Kidney capillary endothelial cell (primary cell): ENCODE data around the gene DDX20.
A peak's percentile ranks its signal among the peaks of the same experiment; 100 is the strongest.

ENCODE experiments used
- DNase-seq: peaks from one replicate; pipeline ENCODE4 v3.0.0-alpha.2; 2018; ENCODE audit warnings: low spot score

Gene DDX20, protein sequence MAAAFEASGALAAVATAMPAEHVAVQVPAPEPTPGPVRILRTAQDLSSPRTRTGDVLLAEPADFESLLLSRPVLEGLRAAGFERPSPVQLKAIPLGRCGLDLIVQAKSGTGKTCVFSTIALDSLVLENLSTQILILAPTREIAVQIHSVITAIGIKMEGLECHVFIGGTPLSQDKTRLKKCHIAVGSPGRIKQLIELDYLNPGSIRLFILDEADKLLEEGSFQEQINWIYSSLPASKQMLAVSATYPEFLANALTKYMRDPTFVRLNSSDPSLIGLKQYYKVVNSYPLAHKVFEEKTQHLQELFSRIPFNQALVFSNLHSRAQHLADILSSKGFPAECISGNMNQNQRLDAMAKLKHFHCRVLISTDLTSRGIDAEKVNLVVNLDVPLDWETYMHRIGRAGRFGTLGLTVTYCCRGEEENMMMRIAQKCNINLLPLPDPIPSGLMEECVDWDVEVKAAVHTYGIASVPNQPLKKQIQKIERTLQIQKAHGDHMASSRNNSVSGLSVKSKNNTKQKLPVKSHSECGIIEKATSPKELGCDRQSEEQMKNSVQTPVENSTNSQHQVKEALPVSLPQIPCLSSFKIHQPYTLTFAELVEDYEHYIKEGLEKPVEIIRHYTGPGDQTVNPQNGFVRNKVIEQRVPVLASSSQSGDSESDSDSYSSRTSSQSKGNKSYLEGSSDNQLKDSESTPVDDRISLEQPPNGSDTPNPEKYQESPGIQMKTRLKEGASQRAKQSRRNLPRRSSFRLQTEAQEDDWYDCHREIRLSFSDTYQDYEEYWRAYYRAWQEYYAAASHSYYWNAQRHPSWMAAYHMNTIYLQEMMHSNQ

DNA sequence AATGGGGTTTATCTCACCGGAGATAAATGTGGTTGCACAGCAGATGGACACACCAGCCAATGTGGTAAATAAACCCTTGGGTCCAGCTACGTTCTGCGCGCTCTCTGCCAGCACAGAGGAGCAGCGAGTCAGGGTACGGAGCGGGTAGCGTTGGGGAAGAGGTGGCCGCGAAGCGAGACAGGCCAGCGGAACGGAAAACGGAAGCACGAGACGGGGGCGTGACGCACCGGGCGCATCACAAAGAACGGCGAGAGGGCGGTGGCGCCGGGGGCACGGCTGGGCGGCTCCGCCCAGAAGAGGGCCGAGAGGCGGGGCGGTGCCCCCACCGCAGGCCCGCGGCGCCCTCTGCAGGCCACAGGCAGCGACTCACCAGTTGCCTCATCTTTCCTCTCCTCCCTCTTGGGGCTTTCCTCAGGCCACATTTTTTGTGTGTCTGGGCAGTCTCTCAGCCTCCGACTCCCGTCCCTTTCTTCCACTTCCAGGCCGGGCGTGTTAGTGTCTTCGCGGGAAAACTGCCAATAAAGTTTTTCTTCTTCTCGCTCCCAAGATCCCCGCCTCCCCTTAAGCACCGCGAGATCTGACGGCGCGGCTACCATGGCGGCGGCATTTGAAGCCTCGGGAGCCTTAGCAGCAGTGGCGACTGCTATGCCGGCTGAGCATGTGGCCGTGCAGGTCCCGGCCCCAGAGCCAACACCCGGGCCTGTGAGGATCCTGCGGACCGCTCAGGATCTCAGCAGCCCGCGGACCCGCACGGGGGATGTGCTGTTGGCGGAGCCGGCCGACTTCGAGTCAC lies at the start of gene DDX20:
DDX20 (plus strand) TSS at position 571 of the 793 bp plus-strand sequence; CDS start at position 595, 24 bp downstream.
- DNase-seq: peak; percentile 92

DNA sequence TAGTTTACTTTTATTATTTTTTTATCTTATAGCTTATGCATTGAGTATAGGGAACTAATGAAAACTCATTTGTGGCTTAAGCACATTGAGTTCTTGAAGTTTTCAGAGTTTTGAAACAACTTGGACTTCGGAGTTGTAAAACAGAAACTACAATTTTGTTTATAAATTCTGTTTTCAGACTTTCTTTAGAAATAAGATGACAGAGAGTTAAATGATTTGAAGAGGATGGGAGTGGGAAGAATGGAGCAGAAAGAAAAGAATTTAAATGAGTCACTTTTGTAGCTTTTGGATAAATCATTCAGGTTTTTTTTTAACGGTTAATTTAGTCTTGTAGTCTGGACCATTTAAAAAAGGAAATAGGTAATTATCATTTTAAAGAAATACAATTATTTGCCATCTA lies 48.8 kb upstream of the DDX20 start:
- no peak for DNase-seq

DNA sequence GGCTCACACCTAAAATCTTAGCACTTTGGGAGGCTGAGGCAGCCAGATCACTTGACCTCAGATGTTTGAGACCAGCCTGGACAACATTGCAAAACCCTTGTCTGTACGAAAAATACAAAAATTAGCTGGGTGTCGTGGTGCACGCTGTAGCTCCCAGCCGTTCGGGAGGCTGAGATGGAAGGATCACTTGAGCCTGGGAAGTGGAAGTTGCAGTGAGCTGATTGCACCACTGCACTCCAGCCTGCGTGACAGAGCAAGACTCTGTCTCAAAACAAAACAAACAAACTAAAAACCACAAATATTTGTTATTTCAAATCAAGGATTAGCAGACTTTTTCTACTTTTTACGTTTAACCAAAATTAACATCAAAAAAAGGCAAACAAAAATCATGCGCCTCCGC lies 47.8 kb upstream of the DDX20 start:
- DNase-seq: no peak

DNA sequence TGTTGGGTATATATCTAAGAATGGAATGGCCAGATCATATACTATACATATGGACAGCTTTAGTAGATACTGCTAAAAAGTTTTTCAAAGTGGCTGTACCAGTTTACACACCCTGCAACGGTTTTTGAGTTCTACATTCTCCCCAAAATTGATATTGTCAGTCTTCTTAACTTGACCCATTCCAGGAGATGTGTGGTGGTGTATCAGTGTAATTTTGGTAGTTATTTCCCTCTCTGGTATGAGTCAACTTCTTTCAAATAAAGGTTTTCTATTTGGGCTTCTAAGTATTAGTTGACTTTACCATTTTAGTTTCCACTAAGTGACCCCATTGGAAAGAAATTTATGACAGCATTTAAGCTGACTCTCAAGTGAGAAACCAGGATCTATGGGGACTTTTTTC lies 45.7 kb upstream of the DDX20 start:
- DNase-seq: no peak

DNA sequence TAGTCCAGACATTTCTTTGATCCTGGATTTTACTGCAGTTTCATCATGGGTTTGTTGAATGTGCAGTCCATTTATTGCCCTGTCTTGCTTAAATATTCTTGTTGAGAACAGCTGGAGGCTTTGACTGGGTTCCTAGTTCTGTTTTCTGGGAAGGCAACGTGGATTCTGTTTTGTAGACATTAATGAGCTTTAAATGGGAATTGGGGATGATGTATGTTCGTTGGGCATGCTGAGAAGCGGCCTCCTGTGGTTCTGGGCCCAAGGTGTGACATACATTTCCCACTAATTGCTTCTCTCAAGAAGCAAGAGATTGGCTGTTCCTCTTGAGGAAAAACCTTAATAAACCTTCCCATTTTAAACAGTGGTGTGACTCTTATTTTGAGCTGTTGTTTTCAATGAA lies 39.4 kb upstream of the DDX20 start:
- DNase-seq: no peak

DNA sequence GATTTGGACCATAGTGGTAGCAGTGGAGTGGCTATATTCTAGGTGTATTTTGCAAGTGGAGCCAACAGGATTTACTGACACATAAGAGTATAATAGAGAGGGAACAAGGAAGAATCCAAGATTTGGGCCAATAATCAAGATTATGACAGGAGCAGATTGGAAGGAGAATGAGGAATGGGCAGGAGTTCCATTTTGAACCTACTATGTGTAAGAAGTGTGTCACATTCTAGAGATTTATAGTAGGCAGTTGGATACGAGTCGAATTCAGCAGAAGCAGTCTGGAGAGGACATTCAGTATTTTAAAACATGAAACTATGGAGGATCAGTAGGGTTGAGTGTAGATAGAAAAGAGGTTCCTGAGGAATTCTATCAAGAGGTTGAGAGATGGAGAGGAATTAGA lies 38.3 kb upstream of the DDX20 start:
- no peak for DNase-seq

DNA sequence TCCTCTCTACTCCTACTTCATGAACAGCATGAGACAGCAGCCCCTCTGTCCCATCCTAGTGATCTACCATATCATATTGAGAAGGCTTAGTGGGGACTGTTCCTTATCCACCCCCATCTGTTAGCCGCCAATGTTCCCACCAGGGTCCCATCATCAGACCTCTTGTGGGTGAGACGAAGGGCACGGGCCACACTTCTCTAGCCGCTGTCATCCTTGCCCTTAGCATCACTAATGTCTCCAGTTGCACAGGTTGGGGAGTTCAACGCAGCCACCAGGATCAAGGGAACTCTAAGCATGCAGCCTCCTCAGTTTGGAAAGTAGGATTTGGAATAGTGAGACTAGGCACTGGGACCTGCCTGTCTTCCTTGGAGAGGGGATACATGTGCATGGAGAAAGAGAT lies 36.6 kb upstream of the DDX20 start:
- DNase-seq: no peak

DNA sequence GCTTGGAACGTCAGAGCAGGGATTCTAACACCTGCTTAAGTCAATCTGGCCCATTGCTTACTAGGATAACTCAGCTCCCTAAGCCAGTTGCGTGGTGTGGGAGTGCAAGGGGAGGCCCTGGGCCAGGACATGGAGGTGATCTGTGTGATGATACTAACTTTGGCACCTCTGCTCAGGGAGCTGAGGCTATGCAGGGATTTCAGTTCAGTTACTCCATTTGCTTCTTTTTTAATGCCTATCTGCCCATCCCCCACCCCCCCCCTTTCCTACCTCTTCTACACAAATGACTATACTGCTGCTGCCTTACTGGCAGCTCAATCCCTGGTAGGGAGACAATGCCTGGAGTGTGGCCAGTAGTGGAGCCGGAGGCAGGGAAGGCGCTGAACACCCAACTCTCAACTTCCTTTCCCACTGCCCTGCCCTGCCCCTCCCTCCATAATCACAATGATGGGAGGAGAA lies 36.0 kb upstream of the DDX20 start:
- DNase-seq: peak; percentile 80

DNA sequence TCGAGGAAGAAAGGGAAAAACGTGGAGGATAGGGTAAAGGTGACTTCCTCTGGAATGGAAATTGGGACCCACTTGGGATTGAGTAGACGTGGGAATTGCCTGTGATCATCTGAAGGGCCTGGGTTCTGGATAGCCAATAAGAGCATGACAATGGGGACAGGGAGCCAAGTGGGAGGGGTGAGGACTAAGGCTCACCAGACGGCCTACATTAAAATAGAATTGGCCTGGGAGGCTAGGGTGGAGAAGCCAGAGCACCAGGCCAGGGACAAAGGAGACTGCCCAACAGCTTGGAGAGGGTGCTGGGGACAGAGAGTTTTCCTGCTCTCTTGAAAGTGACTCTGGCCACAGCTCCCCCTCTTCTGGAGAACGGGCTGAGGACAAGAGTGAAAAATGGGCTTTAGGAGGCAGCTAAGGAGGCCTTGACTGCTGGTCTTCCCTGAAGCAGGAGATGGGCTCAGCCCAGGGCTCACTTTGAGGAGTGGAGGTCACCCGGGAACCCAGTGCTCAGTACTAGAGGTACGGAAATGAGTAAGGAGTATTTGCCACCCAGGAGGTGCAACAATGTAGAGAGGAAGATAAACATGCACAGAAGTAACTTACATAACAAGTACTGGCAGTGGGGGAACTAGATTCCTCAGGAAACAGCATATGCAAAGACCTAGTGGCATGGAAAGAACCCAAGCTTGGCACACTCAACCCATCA lies 35.3 kb upstream of the DDX20 start:
- DNase-seq: no peak

DNA sequence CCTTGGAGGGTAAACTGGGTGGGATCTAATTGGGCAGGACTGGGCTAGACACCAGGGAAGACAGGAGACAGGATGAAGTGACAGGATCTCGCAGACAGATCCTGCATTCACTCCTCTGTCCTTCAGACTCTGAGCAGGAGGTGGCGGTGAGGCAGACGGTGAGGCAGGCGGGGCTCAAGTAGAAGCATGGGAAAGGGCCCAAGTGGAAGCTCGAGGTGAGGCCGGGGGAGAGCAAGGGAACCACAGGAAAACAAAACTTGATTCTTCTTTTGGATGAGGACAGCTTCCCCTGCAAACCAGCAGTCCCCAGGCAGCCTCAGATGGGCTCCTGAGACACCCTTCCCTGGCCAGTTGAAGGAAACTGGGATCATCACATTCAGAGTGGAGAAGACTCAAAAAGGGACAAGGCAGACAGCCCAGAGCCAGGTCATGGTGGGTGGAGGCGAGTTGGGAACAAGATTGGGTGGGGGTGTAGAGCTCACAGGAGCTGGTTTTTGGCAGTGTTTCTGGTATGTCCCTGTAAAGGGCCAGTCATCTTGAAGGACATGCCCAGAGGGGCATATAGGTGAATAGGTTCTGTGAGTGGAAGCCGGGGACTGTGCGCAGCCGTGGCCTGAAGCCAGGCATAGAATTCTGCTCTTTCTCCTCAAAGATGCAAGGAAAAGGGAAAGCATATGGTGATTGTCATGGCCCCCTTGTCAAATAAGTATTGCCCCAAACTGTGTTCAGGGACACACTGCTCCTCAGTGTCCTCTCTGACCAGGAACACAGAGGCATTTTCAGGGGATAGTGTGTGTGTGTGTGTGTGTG lies 34.5 kb upstream of the DDX20 start:
- DNase-seq: no peak

DNA sequence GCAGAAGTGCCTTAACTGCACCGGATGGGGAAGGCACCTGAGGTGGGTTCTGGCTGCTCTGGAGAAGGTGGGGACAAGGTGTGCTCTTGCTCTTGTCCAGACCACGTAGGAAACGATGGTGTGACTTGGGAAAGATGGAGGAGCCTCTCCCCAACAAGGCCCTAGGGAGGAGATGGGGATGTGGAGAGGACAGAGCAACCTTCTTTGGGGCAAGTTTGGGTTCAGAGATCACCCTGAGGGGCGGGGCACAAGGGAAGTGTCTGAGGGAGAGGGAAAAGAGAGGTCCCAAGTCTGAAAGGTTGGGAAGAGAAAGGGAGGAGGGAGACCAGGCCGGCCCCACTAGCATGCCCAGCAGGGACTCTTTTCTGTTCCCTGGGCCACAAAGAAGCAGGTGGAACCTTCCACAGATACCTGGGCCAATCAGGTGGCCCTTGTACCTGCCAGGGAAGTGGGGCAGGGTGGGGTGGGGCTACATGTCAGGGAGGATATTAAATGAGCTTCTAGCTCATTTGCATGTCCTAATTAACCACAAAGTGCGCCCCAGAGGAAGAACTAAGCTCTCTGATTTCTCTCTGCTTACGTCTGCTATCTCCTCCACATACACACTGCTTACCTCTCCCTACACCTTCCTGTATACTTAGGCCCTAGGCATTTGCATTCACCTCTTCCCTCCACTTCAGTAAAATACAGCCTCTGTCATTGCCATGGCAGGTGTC lies 32.5 kb upstream of the DDX20 start:
- no peak for DNase-seq

DNA sequence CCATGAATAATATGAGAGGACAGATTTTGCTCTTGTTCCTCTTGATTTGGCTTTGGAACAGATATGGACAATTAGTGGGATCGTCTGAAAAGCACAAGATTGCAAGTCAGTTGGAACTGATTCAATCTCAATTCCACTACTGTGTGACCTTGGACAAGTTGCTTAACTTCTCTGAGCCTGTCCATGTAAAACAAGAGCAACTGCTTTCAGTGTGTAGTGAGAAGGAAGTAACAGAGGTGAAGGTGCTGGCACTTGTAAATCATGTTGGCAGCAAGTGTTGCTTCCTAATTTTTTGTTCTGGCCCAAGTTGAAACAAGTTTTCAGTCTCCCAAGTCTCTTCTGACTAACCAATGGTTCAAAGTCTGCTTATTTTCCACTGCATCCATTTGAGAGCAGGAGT lies 31.8 kb upstream of the DDX20 start:
- DNase-seq: no peak

DNA sequence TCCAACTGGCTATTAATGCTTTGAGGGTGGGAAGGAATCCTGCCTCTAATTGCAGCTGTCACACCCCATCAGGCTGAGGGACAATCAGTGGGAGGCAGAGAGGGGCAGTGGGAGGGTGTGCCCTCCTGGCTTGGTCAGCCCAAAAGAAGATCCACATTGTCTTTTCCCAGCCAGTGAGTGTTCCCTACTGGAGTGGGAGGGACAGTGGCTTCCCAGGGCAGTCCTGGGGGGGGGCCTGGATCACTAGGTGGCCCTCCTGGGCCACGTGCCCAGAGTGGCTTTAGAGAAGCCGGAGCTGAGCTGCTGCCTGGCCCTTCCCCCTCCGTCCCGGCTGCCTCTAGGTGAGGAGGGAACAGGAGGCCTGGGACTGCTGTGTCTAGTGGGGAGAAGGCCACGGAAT lies 30.5 kb upstream of the DDX20 start:
- DNase-seq: no peak

DNA sequence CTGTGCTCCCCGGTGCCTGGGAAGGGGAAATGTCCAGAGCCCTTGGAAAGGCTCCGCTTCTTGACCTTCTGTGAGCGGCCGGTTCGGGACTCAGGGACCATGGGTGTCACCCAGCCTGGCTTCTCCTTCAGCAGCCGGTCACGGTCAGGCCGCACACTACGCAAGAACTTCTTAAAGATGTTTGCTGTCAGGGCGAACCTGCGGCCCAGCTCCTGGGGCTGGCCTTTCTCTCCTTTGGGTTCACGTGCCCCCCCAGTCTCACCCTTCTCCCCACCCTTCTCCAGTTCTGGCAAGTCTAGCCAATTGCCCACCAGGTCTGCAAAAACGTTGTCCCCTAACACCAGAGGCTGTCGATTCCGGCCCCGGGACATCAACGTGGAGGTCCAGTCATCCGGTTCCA lies 28.6 kb upstream of the DDX20 start:
- no peak for DNase-seq

DNA sequence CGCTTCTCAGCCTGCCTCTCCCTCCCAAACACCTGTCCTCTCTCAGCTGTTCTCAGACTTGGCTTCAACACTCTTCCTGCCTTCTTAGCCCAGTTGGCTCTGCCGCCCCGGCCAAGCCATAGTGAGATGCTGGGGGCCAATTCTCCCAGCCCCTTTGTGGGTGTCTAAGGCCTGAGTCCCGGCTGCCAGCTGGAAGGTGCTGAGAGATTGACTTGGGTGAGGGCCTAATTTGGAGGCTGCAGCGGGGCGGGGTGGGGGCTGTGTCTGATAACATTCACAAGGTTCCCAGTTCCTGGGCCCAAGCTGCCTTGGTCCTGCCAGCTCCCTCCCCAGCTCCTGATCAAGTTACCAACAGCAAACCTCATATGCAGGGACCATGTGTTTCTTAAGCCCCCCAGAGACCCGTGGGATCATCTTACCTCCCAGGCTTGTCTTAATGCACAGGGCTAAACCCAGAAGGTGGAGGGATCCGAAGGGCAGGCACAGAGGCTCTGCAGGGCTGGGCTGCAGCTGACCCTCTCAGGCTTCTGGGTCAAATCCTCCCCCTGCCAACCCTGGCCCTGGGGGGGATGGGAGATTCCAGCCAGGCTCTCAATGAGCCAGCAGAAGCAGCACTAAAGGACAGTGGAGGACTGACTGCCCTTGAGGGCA lies 26.3 kb upstream of the DDX20 start:
- DNase-seq: no peak

DNA sequence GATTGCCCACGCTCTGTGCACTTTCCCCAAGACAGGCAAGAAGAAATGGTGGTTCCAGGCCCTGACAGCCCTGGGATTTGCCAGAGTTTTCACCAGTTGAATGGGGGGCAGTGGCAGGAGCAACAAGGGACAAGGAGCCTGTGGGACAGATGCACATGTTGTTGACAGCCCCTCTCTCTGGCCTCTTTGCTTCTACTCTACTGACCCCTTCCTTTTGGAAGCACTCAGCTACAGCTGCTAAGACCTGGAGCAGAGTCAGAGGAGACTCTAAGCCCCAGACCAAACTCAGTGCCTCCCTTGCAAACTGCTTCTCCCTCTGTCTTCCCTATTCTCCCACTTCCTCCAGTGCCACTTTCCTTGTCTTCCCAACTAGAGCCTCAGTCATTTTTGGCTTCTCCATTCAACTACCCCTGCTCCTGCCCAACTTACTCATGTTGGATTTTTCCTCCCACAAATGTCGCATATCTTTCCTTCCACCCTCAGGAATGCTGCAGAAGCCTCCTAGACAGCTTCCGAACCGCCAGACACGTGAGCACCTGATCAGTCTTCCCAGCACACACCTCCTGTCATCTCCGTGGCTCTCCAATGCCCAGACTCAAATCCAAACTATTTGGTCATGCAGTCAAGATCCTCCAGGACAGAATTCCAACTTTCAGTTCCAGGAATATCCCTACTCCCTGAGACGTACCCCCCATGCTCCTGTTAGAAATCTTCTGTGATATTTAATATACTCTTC lies 25.6 kb upstream of the DDX20 start:
- no peak for DNase-seq

DNA sequence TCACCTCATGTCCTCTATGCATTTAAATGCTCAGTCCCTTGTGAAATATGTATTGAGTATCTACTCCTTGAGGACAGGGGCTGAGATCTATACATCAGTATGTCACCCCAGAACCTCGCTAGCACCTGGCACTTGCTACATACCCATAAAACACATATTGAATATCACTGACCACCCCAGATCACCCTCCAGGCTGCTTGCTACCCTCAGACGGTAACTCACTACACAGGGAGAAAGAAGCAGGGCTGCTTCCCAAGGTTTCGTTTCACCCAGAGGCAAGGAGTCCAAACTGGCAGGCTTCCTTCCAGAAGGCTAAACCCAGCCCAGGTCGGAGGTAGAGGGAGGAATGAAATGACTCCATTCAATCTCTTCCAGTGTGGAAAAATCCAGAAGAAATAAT lies 25.0 kb upstream of the DDX20 start:
- no peak for DNase-seq

DNA sequence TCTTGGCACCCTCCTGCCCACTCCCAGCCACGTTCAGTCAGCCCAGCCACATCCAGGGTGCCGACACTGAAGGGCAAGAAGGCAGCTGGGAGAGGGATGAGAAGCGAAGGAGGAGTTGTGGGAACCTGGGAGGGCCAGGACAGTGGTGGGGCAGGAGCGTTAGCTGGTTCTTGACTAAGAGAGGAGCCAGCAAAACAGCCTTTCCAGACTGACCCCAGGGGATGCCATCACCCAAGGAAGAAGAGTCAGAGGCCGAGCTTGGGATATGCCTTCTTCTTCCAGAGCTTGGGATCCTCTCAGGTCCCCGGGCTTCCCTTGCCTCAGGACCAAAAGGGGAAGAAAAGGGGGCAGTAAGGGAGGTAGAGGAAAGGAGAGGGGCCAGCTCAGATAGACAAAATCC lies 23.7 kb upstream of the DDX20 start:
- no peak for DNase-seq

DNA sequence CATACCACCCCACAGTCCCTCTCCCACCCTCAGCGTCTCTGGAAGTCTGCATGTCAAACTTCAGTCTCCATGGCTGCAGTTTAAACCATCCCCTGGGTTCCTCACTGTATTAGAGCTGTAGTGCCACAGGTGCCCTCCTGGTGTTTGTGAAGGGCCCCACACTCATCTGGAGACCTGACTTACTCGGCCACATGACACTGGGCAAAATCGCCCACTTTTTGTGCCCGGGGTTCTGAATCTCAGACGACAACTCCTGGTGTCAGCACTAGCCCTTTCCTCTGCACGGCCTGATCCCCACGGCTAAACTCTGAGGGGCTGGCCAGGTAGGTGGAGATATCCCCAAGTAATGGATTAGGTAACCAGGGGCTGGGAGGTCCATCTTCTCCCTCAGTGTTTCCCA lies 23.0 kb upstream of the DDX20 start:
- no peak for DNase-seq
